ENCODE data around the gene S100A11. TPM values are rescaled to one million over a fixed set of nuclear protein-coding genes. Genes with fewer than 3 reads are reported as not detected.

The S100A11 gene
- total RNA-seq, 1 donor from 2014 or later: 737 TPM

DNA sequence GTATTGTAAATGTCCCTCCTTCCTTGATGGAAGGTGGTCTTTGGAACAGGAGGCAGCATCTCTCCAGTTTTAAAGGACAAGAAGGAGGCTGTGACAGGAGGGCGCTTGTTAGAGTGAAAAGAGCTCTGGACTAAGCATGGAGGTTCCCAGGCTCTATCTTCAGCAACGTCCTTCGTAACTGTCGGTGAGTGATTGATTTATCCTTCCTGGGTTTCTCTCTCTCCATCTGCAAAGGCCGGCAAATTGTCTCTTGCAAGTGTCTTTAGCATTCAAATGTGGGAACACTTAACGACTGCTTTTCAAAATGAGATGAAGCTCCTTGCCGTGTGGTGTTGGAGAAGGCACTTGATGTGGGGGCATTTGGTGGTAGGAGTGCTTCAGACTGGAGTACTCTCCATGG is 15.2 kb downstream of the S100A11 start:
- intact Hi-C loops (cut with DNase I): no loop called here
- no peak for ATAC-seq
- no peak for DNase-seq
- Histone ChIP-seq H3K36me3 (no peaks in the 10 kb centered on the region), H3K27ac (no peak overlapping the region), H3K4me1 (no peaks in the 10 kb centered on the region), H3K4me3 (no peak overlapping the region), H3K9me3 (no peaks in the 10 kb centered on the region), H3K27me3 (ENCODE audit: low read depth) (no peaks in the 10 kb centered on the region)
- TF ChIP-seq, protein P1, sequence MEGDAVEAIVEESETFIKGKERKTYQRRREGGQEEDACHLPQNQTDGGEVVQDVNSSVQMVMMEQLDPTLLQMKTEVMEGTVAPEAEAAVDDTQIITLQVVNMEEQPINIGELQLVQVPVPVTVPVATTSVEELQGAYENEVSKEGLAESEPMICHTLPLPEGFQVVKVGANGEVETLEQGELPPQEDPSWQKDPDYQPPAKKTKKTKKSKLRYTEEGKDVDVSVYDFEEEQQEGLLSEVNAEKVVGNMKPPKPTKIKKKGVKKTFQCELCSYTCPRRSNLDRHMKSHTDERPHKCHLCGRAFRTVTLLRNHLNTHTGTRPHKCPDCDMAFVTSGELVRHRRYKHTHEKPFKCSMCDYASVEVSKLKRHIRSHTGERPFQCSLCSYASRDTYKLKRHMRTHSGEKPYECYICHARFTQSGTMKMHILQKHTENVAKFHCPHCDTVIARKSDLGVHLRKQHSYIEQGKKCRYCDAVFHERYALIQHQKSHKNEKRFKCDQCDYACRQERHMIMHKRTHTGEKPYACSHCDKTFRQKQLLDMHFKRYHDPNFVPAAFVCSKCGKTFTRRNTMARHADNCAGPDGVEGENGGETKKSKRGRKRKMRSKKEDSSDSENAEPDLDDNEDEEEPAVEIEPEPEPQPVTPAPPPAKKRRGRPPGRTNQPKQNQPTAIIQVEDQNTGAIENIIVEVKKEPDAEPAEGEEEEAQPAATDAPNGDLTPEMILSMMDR (IDR thresholded peaks at IDR 0.05): no peak

DNA sequence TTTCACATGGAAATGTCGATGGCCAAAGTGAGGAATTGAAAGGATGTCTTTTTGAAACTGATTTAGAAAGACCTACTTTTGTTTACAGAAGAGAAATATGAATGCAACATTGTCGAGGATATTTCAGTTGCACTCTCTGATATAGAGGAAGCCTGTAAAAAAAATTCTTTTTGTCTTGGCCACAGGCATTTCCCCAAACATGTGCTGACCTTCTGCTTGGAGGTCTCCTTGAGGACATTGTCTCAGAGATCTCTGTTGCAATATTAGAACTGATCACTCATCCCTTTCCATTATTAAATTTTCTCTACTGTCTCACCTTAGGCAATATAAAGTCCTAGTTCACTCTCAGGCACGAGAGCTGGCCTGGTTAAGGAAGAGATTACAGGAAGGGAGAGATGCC is 16.0 kb downstream of the S100A11 start:
- TF ChIP-seq, protein P1 (IDR thresholded peaks at IDR 0.05): no peak
- Histone ChIP-seq H3K36me3 (no peaks in the 10 kb centered on the region), H3K4me3 (no peak overlapping the region), H3K27me3 (ENCODE audit: low read depth) (no peaks in the 10 kb centered on the region), H3K4me1 (no peaks in the 10 kb centered on the region), H3K9me3 (no peaks in the 10 kb centered on the region), H3K27ac (no peak overlapping the region)
- no peak for DNase-seq
- ATAC-seq: no peak
- intact Hi-C loops (cut with DNase I): no loop called here

DNA sequence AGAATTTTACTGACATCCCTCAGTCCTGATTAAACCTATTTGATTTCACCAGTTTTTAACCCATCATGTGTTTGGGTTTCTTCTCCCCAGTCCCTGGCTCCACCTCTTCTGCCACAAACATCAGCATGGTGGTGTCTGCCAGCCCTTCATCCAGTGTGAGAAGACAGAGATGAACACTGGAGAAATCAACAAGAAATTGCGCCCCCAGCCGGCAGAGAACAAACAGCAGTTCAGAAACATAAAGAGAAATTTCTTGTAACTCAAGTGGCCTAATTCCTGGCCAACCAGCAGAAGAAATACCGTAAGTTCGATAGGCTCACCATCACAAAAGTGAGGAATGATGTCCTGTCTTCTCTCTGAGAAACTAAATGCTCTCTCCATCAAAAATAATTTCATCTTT is 18.3 kb downstream of the S100A11 start:
- no peaks in the 10 kb centered on the region for H3K36me3 ChIP-seq
- no peaks in the 10 kb centered on the region for H3K27me3 ChIP-seq (ENCODE audit: low read depth)
- no peak overlapping the region for H3K27ac ChIP-seq
- intact Hi-C loops (cut with DNase I): no loop called here
- ATAC-seq (no peak), DNase-seq (peak; percentile 52)
- no peaks in the 10 kb centered on the region for H3K4me1 ChIP-seq
- H3K4me3 ChIP-seq: no peak overlapping the region
- H3K9me3 ChIP-seq: no peaks in the 10 kb centered on the region
- TF ChIP-seq, protein P1 (IDR thresholded peaks at IDR 0.05): no peak

DNA sequence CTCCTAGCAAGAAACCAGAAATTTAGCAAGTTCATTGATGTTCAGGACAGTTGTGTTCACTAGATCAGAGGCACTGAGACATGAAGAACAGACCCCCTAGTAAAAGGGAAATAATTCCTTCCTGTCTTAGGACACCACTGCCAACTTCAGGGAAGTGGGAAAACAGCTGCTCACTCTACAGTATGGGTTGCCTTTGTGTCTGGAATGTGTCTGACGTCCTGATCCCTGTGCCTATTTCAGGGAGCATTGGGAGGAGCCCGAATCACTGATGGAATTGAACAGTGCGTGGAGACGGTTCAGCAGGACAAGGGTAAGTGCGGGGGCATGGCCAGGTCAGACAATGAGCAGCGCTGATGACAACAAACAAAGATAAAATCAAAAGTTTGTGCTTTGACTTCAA is 21.0 kb downstream of the S100A11 start:
- Histone ChIP-seq H3K27ac (no peak overlapping the region), H3K4me1 (no peaks in the 10 kb centered on the region), H3K4me3 (no peak overlapping the region), H3K9me3 (no peaks in the 10 kb centered on the region), H3K36me3 (no peaks in the 10 kb centered on the region), H3K27me3 (ENCODE audit: low read depth) (no peaks in the 10 kb centered on the region)
- TF ChIP-seq, protein P1 (IDR thresholded peaks at IDR 0.05): no peak
- intact Hi-C loops (cut with DNase I): no loop called here
- ATAC-seq (no peak), DNase-seq (no peak)

DNA sequence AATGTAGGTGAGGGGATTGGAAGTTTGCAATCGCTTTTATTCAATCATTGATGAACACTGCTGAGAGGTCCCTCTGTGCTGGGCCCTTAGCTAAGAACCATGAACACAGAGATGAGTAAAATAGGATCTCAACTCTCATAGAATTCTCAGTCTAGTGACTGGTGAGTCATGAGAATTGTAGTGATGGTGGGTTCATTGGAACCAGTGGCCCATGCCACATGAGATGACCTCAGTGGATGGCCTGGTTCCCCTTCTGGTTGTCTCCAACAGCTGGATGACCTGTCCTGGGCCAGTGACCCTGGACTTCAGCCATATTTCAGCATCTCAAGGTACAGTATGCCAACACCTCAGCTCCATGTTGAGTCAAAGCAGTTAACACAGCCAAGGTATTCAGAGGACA is 21.9 kb downstream of the S100A11 start:
- TF ChIP-seq, protein P1 (IDR thresholded peaks at IDR 0.05): no peak
- ATAC-seq (no peak), DNase-seq (no peak)
- Histone ChIP-seq H3K4me1 (no peaks in the 10 kb centered on the region), H3K36me3 (no peaks in the 10 kb centered on the region), H3K27ac (no peak overlapping the region), H3K27me3 (ENCODE audit: low read depth) (no peaks in the 10 kb centered on the region), H3K9me3 (no peaks in the 10 kb centered on the region), H3K4me3 (no peak overlapping the region)
- intact Hi-C loops (cut with DNase I): no loop called here

Measured in lower lobe of right lung (tissue), 2 donors.